GM18951 (cell line): ENCODE results near the gene ASCC3.

Source experiments
- POLR2A ChIP-seq: IDR thresholded peaks from 4 replicates; pipeline ENCODE4 v1.6.1; 2011; ENCODE audit warnings: mild to moderate bottlenecking; ENCODE audit not compliant: insufficient read length, insufficient read depth; ENCODE audit errors: extremely low read depth
- in situ Hi-C: fragments of 300-500 bp; cut with MboI; formaldehyde crosslinking; loops from one replicate; pipeline ENCODE4 v1.12.0; 2022; ENCODE audit warnings: low sequenced_read_pairs, mixed read lengths, inconsistent platforms; ENCODE audit not compliant: unreplicated experiment

The ASCC3 gene

DNA sequence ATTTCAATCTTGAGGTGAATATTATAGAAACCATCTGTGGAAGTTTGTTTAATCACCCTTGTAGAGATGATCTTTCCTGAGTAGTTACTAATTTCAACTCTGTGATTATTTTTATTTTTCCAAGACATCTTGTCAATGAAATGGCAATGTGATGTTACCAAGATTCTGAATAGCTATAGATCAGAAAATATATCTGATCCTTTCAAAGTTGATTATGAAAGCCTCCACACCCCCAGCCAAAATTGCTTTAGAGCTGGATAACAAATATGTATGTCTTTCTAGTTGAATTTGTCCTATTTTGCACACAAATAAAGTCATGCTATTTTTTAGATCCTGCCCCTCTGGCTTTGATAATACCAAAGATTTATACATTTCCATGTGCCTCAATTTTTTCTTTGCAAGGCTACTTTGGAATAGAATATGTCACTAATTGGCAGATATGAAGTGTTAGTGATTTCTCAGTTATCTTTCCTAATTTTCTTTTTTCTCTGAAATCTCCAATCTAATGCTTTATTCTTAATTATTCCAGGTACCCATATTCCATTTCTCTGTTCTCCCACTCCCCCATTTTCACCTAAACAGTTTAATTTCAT, 421.4 kb downstream of the ASCC3 start:
- in situ Hi-C loops: loop anchor here (25.0 kb wide), 3 partner anchors 572 to 1622 kb away; partner anchors contain the start of gene POU3F2
- TF ChIP-seq POLR2A: no peak

DNA sequence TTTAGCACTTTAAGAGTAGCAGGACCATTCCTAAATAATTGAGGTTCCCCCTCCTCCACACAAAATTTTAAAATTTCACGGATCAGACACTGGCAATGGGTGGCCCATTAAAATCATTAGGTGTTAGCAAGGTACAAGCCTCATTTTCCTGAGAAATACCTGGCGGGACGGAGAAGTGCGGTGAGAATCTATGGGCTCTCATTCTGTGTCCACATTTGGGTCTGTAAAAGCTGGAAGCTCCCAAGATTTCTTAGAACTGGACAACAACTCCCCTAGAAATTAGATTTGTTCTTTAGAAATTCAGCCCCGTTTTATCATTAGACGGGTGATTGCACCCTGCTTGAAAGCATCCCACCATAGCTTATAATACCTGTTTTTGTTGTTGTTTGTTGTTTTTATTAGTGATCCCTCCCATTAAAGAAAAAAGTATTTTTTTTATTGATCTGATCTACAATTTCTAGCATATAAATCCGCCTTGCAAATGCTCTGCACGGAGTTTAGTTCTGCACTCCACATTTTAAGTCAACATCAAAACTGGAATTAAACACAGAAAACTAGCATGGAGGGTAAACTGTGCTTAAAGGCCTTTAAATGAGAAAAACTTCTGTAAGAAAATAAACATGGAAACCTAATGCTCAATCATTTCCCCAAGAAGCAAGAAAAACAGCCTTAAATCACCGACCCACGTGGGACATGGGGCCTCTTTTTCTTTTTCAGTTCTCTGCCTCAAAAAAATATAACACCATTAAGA, 422.1 kb downstream of the ASCC3 start:
- in situ Hi-C loops: loop anchor here (25.0 kb wide), 3 partner anchors 572 to 1622 kb away; partner anchors contain the start of gene POU3F2
- TF ChIP-seq POLR2A: no peak
